PC-3 (cell line): ENCODE results near the gene PRSS27.
"Not testable (repeated sequence)": the region's sequence is repeated elsewhere in the genome, so short reads cannot be mapped to it uniquely, and the experiment has no call there.

Experiments
- CTCF ChIP-seq: fragments of 300-600 bp; sonication (generic); conservative IDR thresholded peaks from 2 replicates; pipeline ENCODE4 v1.5.1; 2017; ENCODE audit warnings: antibody characterized with exemption, low read depth, mild to moderate bottlenecking, low read length
- EZH2 ChIP-seq: fragments of 300-600 bp; sonication (generic); IDR thresholded peaks from one replicate; pipeline ENCODE4 v1.6.1; 2017; ENCODE audit warnings: antibody characterized with exemption, mild to moderate bottlenecking, low read length; ENCODE audit not compliant: unreplicated experiment

DNA sequence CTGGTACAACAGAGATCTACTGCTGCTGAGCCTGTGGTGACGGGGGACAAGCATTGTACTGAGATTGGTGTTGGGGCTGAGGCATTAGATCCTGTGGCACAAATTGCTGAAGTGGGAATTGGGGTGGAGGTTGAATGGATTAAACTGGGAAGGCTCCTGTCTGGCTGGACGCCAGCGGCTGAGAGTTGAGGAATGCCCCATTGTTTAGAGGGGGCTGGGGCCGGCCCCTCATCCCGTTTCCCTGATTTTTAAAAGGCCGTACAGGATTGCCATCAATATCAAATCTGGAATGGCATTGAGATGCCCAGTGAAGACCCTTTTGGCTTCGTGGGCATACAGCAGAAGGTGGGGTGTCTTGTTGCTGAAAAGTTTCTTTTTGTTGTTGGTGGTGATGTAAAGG lies 53.4 kb downstream of the PRSS27 start:
- TF ChIP-seq CTCF, EZH2: not testable (repeated sequence)
